ENCODE data around the gene CXCR3. TPM values are rescaled to one million over a fixed set of nuclear protein-coding genes. Genes with fewer than 3 reads are reported as not detected.
"Not testable (repeated sequence)": the region's sequence is repeated elsewhere in the genome, so short reads cannot be mapped to it uniquely, and the experiment has no call there.

Gene CXCR3
- not detected in 2 replicates for total RNA-seq

DNA sequence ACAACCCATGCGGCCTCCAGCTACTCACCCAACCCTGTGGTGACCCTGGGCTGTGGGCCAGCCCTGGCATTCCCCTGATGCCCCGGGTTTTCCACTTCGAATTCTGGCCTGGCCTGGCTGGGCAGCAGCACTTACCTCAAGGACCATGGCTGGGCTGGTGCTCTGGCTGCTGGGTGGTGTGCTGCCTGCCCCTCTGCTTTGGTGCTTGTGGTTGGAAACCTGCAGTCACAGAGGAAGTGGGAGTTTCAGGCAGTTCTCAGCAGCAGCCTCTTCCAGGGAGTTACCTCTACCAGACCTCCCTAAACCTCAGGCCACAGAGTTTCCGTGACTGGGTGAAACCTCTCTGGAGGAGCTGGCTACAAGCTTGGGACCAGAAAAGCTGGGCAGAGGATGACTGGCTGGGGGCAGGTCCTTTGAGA, at the start of gene CXCR3:
CXCR3 (minus strand) TSS at position 209 of the 419 bp plus-strand sequence; CDS start at position 147, 62 bp downstream.
- no peak for DNase-seq (ENCODE audit: low read depth in 2 of 2)

GRCh38 chrX:71667328-71668247, 49.3 kb upstream of the CXCR3 start, which contains the start of gene LOC101059915:
LOC101059915 (plus strand) TSS chrX:71667546.
- DNase-seq (ENCODE audit: low read depth in 2 of 2) = no peak

DNA sequence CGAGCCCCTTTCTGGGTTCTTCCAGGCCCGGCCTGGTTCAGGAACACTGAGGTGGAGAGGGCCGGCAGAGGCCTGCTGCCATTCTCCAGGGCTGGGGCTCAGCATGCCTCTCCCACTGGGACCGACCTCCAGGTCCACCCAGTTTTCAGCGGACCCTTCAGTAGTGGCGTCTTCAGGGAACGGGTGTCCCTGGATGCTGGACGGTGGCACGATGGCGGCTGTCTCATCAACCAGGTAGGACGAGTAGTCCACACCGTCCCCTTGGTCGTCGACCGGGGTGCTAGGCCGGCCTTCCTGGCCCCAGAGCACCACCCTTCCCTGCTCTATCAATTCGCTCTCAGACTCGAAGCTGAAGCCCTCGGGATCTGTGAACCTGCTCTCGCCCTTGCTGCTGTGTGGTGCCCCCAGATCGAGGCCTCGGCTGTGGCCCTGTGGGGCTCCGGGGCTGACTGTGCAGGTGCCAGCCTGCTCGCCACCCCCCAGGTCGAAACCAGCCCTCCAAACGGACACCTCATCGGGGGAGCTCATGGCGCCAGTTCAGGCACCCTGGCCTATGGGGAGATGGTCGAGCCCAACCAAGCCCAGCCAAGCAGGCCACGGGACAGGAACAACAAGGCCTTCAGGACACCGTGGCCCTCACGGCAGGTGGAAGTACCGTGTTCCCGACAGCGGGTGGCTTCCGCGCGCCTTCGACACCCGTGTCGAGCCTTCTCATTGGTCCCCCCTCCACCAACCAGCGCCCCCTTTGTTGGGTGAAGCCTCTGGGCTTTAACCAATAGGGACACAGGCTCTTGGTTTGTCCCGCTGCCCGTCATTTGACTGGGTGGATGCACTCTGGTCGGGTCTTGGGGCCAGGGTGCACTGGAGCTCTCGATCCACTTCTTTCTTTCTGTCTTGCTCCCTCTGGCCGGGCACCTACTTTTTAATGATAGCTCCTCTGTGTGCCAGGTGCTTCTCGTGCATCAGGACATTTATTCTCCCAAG, 48.2 kb upstream of the CXCR3 start:
- DNase-seq (ENCODE audit: low read depth in 2 of 2) = no peak

- no peak for DNase-seq (ENCODE audit: low read depth in 2 of 2)
Observed at GRCh38 chrX:71665747-71666146, 47.4 kb upstream of the CXCR3 start.

DNA sequence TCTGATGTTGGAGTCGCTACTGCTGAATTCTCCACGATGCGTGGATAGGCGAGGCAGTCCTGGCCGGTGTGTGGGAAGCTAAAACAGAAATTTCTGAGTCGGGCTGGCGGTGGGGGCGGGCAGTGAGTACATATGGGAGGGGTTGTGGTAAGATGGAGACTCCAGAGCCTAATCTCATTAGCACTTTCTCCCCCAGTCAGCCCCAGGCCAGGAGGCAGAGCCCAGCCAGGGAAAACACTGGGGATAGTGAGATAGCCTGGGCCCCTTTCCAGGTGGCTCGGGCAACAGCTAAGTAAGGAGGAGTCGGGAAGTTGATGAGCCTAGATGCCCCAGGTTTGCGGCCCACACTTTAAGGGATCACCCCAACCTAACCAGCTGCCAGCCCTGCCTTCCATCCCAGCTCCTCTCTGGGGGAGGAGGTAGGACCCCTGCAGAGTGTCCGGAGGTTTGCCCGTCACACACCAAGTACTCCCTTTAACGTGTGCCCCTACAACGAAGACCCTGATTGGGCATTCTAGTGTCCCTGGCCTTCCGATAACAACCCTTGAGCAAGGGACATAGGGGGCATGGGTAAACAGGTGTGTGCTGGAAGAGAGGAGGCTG, 46.7 kb upstream of the CXCR3 start:
- DNase-seq (ENCODE audit: low read depth in 2 of 2) = no peak

- peak in 1 of 2 donors; percentile 21 for DNase-seq (ENCODE audit: low read depth in 2 of 2)
Observed at GRCh38 chrX:71664202-71664601, 45.9 kb upstream of the CXCR3 start.

GRCh38 chrX:71663238-71663637, 44.9 kb upstream of the CXCR3 start:
- DNase-seq (ENCODE audit: low read depth in 2 of 2) = not testable (repeated sequence)

- DNase-seq (ENCODE audit: low read depth in 2 of 2) = not testable (repeated sequence)
Observed at GRCh38 chrX:71662654-71663053, 44.3 kb upstream of the CXCR3 start.

DNA sequence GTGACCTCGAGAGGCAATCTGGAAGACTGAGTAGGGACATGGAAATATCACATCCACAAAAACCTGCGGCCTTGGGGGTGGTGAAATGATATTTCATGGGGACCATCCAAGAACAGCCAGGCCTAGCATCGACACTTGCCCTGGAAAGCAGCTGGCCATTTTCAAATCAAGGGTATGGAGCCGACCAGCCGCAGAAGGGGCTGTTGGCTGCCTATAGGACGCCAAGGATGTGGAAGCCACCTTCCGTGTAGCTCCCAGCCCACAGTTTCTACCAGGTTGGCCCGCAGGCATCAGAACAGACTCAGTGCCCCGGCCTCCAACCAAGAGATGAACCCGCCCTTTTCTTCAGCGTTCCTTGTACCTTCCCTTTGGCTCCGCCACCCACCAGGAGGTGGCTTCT, 43.6 kb upstream of the CXCR3 start:
- DNase-seq (ENCODE audit: low read depth in 2 of 2) = no peak

GRCh38 chrX:71660562-71661416, 42.5 kb upstream of the CXCR3 start:
- no peak for DNase-seq (ENCODE audit: low read depth in 2 of 2)

- DNase-seq (ENCODE audit: low read depth in 2 of 2) = no peak
Observed at GRCh38 chrX:71659959-71660358, 41.6 kb upstream of the CXCR3 start.

DNA sequence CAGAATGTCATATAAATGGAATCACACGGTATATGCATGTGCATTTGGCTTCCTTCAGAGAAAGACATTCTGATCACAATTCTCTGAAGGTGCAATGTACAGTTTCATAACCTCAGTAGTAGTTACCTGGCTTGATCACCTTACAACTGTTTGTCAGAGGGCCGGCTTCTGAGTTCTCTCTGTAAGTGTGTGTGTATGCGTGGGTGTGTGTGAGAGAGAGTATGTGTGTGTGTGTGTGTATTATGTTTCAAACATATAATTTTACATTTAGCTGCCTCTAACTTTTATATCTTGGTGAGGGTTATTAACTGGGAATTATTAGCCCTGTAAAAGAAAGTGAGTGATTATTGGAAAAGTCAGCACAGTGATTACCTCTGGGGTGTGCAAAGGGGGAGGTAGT, 41.0 kb upstream of the CXCR3 start:
- no peak for DNase-seq (ENCODE audit: low read depth in 2 of 2)

- no peak for DNase-seq (ENCODE audit: low read depth in 2 of 2)
Observed at GRCh38 chrX:71657267-71657666, 39.0 kb upstream of the CXCR3 start.

GRCh38 chrX:71653344-71653743, 35.0 kb upstream of the CXCR3 start:
- DNase-seq (ENCODE audit: low read depth in 2 of 2) = no peak

DNA sequence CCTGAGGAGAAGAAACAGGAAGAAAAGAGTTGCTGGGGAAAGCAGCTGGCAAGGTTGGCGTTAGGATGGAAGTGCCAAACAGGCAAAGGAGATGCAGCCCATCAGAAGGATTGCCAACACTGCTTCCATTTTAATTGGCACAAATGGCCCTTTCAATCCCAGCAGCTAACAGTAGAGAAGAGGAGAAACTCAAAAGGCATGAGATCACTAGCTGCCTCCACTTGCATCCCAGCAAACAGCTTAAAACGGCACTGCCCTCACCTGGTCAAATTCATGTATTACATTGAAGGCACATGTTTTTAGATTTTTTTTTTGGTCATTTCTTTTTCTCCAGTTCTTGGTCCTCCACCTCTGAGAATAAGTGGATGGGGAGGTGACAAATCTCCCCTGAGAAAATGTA, 34.1 kb upstream of the CXCR3 start:
- peak; percentile 64 to 70 for DNase-seq (ENCODE audit: low read depth in 2 of 2)

DNA sequence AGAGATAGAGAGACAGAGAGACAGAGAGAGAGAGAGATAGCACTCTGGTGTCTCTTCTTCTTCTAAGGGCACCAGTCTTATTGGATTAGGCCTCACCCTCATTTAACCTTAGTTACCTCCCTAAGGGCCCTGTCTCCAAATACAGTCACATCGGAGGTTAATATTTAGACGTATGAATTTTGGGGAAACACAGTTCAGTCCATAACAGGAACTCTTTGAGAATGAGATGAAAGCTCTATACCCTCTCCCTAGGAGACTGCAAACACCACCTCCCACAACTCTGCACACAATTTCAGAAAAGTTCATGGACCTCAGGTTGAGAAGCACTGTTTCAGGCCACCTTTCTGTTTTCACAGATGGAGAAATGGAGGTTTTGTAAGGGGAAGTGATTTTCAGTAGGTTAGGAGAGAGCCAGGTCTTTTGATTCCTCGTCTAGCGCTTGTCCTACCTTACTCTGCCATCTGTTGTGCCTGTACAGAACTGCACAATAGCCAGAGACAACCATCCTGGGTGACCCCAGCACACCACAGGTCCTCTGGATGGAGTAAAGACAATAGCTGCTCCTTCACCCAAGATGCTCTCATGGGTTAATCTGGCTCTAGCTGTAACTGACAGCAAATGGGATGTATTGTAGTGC, 32.1 kb upstream of the CXCR3 start:
- peak; percentile 14 to 43 for DNase-seq (ENCODE audit: low read depth in 2 of 2)

DNA sequence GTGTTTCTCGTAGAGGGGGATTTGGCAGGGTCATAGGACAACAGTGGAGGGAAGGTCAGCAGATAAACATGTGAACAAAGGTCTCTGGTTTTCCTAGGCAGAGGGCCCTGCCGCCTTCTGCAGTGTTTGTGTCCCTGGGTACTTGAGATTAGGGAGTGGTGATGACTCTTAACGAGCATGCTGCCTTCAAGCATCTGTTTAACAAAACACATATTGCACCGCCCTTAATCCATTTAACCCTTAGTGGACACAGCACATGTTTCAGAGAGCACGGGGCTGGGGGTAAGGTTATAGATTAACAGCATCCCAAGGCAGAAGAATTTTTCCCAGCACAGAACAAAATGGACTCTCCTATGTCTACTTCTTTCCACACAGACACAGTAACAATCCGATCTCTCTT, 26.1 kb upstream of the CXCR3 start:
- DNase-seq (ENCODE audit: low read depth in 2 of 2) = not testable (repeated sequence)

DNA sequence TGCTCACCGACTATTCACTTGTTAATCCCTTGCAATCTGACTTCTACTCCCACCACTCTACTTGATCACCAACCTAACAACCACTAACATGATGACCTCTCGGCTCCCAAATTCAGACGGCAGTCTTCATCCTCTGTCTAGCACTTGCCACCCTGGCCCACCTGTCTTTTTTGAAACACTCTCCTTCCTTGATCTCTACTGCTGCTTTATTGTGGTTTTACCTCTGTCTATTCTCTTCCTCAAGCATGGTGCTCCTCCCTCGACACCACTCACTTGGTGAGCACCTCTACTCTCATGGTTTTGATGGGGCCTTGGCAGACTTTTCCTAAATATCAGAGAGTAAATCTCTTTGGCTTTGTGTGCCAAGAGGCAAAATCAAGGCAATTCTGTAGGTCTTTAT, 21.7 kb upstream of the CXCR3 start:
- no peak for DNase-seq (ENCODE audit: low read depth in 2 of 2)

- no peak for DNase-seq (ENCODE audit: low read depth in 2 of 2)
Observed at GRCh38 chrX:71638409-71638808, 20.1 kb upstream of the CXCR3 start.

- peak; percentile 38 to 84 for DNase-seq (ENCODE audit: low read depth in 2 of 2)
Observed at GRCh38 chrX:71637848-71638247, 19.5 kb upstream of the CXCR3 start.

All from lung microvascular endothelial cell (primary cell).